Measurements from ENCODE around the gene TLR3. TPM values are rescaled to one million over a fixed set of nuclear protein-coding genes. Genes with fewer than 3 reads are reported as not detected.
A peak's percentile ranks its signal among the peaks of the same experiment; 100 is the strongest.
"Not testable (repeated sequence)": the region's sequence is repeated elsewhere in the genome, so short reads cannot be mapped to it uniquely, and the experiment has no call there.

The TLR3 gene
- 0.40 TPM for polyA plus RNA-seq (2013, experiment 1 of 2; ENCODE audit: insufficient read length)
- polyA plus RNA-seq (2013, experiment 2 of 2; ENCODE audit: insufficient read length), result 0.69 TPM

GRCh38 chr4:186068581-186069348 is at the start of gene TLR3:
Gene TLR3 (plus strand): TSS chr4:186069156. CDS start chr4:186076620, 7,464 bp downstream.
- peak; percentile 30 for DNase-seq

- DNase-seq, result no peak
These were observed 49.7 kb upstream of the TLR3 start for GRCh38 chr4:186019269-186019668.

DNA sequence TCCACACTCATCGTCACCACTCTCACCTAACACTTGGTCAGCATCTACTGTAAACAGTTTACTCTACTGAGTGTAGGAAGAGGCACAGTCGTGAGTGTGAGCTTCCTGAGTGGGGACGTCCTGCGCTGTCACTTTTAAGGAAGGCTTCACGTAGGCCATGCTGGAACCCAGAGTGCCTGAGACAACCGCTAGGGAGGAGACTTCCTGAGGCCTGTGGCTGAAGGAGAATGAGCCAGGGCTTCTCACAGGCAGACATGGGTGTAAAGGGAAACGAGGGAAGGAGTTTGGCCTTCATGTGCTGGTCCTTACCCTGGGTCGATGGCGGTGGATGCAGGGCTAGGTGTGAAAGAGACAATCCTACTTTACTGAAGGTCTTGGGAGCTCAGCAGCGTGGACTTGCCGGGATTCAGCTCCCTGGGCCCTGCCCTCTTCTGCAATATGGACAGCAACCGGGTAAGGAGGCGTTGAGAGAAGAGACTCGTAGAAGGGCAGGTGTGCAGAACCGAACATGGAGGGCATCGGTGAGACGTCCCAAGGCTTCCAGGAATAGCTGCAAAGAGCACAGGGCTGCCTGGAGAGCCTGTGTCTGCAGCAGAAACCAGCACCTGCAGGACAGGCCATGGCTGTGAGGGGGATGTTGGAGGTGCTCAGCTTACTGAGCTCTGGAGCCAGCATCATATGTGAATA is 48.7 kb upstream of the TLR3 start:
- DNase-seq, result no peak

- no peak for DNase-seq
These were observed 48.1 kb upstream of the TLR3 start for GRCh38 chr4:186020793-186021407.

- peak; percentile 61 for DNase-seq
These were observed 47.3 kb upstream of the TLR3 start for GRCh38 chr4:186021461-186022167.

DNA sequence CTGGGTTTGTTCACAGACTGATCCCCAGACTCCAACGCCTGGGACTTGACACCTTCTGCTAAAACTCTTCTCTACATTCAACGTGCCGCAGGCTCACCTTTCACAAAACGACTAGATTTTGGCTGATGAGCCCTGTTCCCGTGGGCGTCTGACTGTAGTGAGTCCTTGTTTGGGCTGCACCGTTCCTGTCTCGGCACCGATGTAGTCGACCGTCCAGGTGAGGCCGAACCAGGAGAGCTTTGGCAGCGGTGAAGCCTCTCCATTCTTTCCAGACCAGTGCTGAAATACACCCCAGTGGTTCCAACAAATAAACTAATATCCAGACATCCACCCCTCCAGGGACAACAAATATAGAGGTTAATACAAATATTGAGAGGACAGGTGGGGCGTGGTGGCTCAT is 45.0 kb upstream of the TLR3 start:
- DNase-seq, result no peak

DNA sequence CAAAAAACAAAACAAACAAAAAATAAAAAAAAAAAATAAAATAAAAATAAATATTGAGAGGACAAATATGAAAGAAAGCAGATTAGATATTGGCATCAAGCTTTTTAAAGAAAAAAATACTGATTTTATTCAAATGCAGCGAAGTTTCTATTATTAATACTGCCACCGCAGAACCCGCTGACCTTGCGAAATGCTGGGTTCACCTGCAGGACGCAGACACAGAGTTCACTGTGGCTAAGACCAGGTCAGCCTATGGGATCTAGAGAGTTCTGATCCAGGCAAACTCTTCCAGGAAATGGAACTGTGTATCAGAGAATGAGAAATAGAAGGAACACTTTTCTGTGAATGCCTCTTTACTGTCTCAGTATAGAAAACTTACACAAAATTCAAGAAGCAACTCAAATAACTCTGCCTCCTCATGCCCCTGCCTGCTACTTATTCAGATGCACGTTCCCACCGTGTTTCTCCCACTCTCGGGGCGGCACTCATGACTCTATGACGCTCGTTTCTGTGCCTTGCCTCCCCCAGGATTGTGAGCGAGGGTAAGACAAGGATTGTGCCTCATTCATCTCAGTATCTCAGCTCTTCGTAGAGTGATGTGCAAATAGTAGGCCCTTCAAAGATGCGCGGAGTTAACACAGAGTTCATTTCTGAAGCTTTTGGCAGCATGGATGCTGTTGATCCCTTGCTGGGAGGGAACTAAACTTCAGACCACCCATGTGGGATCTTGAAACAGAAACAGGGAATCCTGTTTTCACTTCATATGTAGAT is 44.1 kb upstream of the TLR3 start:
- no peak for DNase-seq

- no peak for DNase-seq
These were observed 43.6 kb upstream of the TLR3 start for GRCh38 chr4:186025408-186025690.

DNA sequence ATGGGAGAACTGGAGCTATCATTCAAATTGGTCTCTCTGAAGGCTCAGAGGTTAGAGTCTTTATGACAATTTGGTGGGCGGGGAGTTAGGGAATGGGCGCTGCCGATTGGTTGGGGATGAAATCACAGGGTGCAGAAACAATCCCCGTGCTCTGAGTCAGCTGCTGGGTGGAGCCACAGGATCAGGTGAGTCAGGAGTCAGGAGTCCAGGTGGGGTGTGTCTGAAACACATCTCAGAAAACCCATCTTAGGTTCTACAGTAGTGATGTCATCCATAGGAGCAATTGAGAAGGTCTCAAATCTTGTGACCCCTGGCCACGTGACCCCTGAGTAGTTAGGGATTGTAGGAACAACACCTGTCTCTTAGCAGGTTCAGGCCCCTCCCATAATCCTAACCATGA is 41.6 kb upstream of the TLR3 start:
- no peak for DNase-seq

DNA sequence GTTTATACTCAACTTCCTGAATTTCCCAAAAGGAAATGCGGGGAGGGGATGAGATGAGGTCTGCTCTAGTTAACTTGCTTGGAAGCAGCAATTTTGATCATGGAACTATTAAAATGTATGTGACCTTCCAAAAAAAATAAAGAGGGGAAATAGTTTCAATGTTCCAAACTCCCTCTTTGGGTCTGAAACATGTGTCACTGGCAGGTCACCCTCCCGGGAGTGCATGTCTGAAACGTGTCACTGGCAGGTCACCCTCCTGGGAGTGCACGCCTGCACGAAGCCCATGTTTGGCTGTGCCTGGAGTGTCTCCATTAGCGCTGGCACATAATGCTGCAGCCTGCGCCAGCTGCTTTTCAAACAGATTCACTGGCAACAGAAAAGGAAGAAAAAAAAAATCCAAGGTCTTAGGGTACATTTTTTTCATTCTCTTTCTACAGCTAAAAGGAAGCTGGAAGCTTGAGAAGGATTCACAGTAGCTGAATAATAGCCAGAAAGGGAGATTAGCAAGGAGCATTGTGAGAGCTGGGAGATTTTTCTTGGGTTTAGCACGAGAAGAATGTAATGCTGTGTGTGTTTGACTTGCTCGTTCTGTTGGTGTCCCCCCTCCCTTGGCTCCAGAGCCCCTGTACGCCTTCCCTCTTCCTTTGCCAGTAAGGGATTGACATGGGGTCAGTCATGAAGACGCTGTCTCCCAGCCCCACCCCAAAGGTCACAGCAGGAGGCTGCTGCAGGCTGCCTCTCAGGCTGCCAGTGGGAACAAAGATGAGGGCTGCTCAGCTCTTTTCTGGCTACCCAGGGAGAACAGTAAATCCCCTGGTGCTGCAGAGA is 39.2 kb upstream of the TLR3 start:
- peak; percentile 85 for DNase-seq

GRCh38 chr4:186030399-186030775 is 38.6 kb upstream of the TLR3 start:
- no peak for DNase-seq

- no peak for DNase-seq
These were observed 38.2 kb upstream of the TLR3 start for GRCh38 chr4:186030795-186031194.

DNA sequence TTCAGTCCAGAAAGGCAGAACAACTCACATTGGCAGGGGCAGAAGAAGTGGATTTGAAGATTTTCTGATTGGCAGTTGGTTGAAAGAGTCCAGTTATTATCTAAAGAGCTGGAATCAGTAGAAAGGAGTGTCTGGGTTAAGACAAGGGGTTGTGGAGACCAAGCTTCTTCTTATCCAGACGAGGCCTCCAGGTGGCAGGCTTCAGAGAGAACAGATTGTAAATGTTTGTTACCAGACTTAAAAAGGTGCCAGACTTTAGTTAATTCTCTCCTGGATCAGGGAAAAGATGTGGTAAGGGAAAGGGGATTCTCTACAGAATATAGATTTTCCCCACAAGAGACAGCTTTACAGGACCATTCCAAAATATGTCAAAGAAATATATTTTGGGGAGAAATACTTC is 36.7 kb upstream of the TLR3 start:
- DNase-seq, result no peak

GRCh38 chr4:186033027-186033426 is 35.9 kb upstream of the TLR3 start:
- DNase-seq, result no peak

- DNase-seq, result not testable (repeated sequence)
These were observed 34.3 kb upstream of the TLR3 start for GRCh38 chr4:186034613-186035012.

DNA sequence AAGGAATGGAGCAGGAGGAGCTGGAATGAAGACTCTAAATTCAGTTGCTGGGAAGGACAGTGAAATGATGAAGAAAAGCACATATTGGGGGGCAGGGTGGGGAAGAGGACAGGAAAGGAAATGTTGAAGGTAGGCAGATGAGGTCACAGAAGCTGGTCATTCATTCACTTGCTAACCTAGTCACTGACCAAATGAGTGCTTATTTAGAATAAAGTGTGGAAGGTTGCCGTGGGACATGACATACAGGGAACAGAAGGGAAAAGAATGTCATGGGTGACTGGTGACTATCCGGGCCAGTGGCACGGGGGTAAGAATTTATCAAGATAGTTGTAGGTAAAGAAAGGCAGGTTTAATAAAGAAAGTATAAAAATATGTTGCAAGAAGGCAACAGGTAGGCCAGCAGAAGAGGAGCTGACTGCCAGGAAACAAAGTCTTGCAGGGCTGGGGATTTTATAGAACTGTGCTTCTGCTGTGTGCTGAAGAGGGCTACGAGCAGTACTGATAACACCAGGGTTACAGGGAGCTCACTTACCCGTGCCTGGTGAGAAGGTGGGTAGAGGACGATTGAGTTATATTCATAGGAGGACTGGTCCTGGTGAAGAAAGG is 31.9 kb upstream of the TLR3 start:
- no peak for DNase-seq

DNA sequence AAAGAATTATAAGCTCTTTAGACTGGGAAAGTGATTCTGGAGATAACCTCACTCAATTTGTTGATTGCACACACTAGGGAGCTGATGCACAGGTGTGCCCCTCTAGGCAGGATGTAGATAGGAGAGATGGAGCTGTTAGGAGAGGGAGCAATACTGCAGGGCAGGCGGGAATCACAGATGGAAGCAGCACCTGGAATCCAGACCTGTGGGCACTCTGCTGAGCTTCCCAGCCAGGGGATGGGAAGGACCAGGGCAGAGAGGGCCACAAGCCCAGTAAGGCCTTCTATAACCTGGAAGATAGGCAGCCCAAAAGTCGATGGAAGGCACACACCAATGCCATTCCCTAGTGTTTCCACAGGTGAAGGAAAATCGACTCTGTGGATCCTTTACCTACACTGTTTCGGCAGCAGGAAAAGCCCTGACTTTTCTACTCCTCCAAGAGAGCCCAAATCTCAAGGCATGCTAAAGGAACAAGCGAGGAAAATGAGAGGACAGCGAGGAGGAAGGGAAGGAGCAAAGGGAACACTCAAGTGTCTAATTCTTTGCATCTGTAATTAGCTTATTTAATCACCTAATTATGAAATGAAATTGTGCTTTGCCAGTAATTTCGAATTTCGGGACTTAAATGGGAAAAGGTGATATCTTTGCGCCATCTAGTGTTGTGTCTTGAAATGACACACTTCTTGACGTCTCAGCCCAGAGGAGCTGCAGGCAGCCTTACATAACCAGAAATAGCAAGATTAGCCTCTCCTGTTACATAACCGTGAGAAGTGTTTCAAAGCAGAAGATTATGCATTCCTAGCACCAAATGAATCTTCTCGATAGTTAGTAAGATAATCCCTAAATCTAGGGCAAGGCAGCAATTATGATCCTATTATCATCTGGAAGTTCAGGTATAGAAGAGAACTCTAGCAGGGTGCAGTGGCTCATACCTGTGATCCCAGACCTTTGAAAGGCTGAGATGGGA is 31.0 kb upstream of the TLR3 start:
- DNase-seq, result peak; percentile 55

GRCh38 chr4:186039697-186040096 is 29.3 kb upstream of the TLR3 start:
- no peak for DNase-seq

DNA sequence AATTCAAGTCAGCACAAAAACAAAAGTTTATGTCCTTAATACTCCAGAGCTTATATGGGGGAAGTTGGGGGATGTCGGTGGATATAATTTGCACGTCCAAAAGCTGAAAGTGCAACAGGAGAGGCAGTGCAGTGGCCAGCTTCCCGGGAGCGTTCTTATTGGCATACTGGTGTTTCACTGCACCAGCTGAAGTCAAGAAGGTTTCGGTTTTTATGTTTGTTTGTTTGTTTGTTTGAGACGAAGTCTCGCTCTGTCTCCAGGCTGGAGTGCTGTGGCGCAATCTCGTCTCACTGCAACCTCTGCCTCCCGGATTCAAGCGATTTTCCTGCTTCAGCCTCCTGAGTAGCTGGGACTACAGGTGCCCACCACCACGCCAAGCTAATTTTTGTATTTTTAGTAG is 28.6 kb upstream of the TLR3 start:
- DNase-seq, result no peak

- not testable (repeated sequence) for DNase-seq
These were observed 21.5 kb upstream of the TLR3 start for GRCh38 chr4:186047501-186047900.
